Peyer's patch (tissue), 4 donors: ENCODE data around the gene DDX10.

Experiments
- CTCF ChIP-seq, 6 experiments: fragments of 450-650 bp in 4 of 6; fragments of 200-600 bp in 2 of 6; sonication (generic) in 1 of 6; IDR thresholded peaks; one replicate each; pipeline ENCODE4 v1.5.1; 2017 to 2019; ENCODE audit warnings: antibody characterized with exemption in 6 of 6, mild to moderate bottlenecking in 3 of 6, moderate library complexity in 1 of 6
- POLR2A ChIP-seq, 2 donors: fragments of 450-650 bp; IDR thresholded peaks; one replicate each; pipeline ENCODE4 v1.5.1; 2017; ENCODE audit warnings: antibody characterized with exemption in 2 of 2, mild to moderate bottlenecking in 2 of 2, moderate library complexity in 2 of 2

GRCh38 chr11:108664730-108665525, at the start of gene DDX10:
- TF ChIP-seq CTCF (IDR thresholded peaks at IDR 0.05): peak in 2 of 6 experiments; percentile 2 to 5
- TF ChIP-seq POLR2A (IDR thresholded peaks at IDR 0.05): peak in 1 of 2 donors; percentile 46
